Measurements from ENCODE around the gene UBE2D1. TPM values are rescaled to one million over a fixed set of nuclear protein-coding genes. Genes with fewer than 3 reads are reported as not detected.

Gene UBE2D1
- total and polyA plus RNA-seq, 9 of the 15 experiments (the other 6 are each of a cell fraction or from before 2014, with no cell fraction given), result 4.1 to 24.4 (median 12.3) TPM

GRCh38 chr10:58384999-58385783, 50.4 kb downstream of the UBE2D1 start, which contains the start of gene TFAM (continued):
- peak; percentile 87 to 95 for TF ChIP-seq MNT (conservative IDR thresholded peaks at IDR 0.05)
- 0 out of 2 replicates have a peak, but pooled peaks have one; percentile 22 for TF ChIP-seq CBFA2T3 (IDR thresholded peaks at IDR 0.05)
- peak in 1 of 2 experiments; percentile 80; a peak in 1 of 4 replicates for TF ChIP-seq TBL1XR1 (IDR thresholded peaks at IDR 0.05; ENCODE audit: low read length in 2 of 2)
- no peak for TF ChIP-seq MYNN (IDR thresholded peaks at IDR 0.05)
- no peak for TF ChIP-seq MYNN (CRISPR knock-in tag; IDR thresholded peaks at IDR 0.05)
- peak; percentile 100 for TF ChIP-seq PHF8 (IDR thresholded peaks at IDR 0.05; ENCODE audit: borderline replicate concordance, low read length)
- TF ChIP-seq ZNF165 (CRISPR knock-in tag; IDR thresholded peaks at IDR 0.05; ENCODE audit: borderline replicate concordance), result no peak
- peak; percentile 17; the same call in 1 of the 2 replicates for TF ChIP-seq TCF3 (CRISPR knock-in tag; IDR thresholded peaks at IDR 0.05)
- TF ChIP-seq ETS1 (conservative IDR thresholded peaks at IDR 0.05; ENCODE audit: control insufficient read depth, low read depth, low read length), result peak; percentile 75
- no peak for TF ChIP-seq ZKSCAN3 (CRISPR knock-in tag; IDR thresholded peaks at IDR 0.05)
- peak; percentile 28; the same call in 1 of the 2 replicates for TF ChIP-seq PHF21A (IDR thresholded peaks at IDR 0.05; ENCODE audit: borderline replicate concordance, low read depth)
- TF ChIP-seq ZNF23 (CRISPR knock-in tag; IDR thresholded peaks at IDR 0.05), result peak; percentile 44; the same call in 1 of the 2 replicates
- peak; percentile 17; the same call in 1 of the 2 replicates for TF ChIP-seq SMARCC2 (IDR thresholded peaks at IDR 0.05; ENCODE audit: low read depth)

Data from K562 (cell line).